Stimulated activated naive CD8-positive, alpha-beta T cell treated with anti-CD3 and anti-CD28 coated beads, Interleukin-15, amount 100 ng/mL, for 72 hours (primary cell): ENCODE results near the gene MGLL.

Experiments
- ATAC-seq: fragments of 150-1000 bp; cut with Tn5 transposase; 2 replicates; pipeline ENCODE4 v1.10.0; 2021; ENCODE audit warnings: mild to moderate bottlenecking, moderate library complexity
- DNase-seq, 2 donors: peaks; one replicate each; pipeline ENCODE4 v3.0.0; 2021 to 2022
- H3K27ac Mint-ChIP-seq, 2 donors: one replicate each; pipeline ENCODE4 v1.8.0; 2022; ENCODE audit warnings: mild to moderate bottlenecking in 2 of 2, mixed read lengths in 2 of 2, moderate library complexity in 2 of 2
- H3K27me3 Mint-ChIP-seq: one replicate; pipeline ENCODE4 v1.8.0; 2022; ENCODE audit warnings: mixed read lengths
- H3K4me1 Mint-ChIP-seq: one replicate; pipeline ENCODE4 v1.8.0; 2022; ENCODE audit warnings: mild to moderate bottlenecking, mixed read lengths
- H3K4me3 Mint-ChIP-seq, 2 donors: one replicate each; pipeline ENCODE4 v1.8.0; 2022; ENCODE audit warnings: mild to moderate bottlenecking in 2 of 2, mixed read lengths in 2 of 2, moderate library complexity in 1 of 2
- H3K9me3 Mint-ChIP-seq, 2 donors: one replicate each; pipeline ENCODE4 v1.8.0; 2022; ENCODE audit warnings: mixed read lengths in 2 of 2

Gene MGLL

DNA sequence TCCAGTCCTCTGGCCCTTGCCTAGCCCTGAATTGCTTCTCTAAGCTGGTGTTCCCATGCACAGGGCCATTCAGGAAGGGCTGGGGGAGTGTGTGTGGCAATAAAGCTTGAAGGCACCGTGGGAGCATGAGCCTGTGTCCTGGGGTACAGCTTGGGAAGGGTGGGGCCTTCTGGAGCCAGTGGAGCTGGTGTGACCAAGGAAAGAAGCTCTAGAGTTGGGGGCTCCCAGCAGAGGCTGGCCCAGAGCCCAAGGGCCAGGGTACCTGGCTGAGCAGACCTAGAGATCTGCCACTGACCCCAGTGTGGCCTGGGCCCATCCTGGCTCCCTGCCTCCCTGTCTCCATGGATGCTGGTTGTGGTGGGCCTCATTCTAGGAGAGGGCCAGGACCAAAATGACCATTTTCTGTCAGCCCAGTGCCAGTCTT lies 141.5 kb downstream of the MGLL start:
- peaks cover 23% of the 10 kb centered on the region for H3K4me1 Mint-ChIP-seq
- no peak overlapping the region for H3K27ac Mint-ChIP-seq
- no peak overlapping the region for H3K4me3 Mint-ChIP-seq
- no peaks in the 10 kb centered on the region for H3K9me3 Mint-ChIP-seq
- H3K27me3 Mint-ChIP-seq: no peaks in the 10 kb centered on the region
- DNase-seq (no peak), ATAC-seq (no peak)

DNA sequence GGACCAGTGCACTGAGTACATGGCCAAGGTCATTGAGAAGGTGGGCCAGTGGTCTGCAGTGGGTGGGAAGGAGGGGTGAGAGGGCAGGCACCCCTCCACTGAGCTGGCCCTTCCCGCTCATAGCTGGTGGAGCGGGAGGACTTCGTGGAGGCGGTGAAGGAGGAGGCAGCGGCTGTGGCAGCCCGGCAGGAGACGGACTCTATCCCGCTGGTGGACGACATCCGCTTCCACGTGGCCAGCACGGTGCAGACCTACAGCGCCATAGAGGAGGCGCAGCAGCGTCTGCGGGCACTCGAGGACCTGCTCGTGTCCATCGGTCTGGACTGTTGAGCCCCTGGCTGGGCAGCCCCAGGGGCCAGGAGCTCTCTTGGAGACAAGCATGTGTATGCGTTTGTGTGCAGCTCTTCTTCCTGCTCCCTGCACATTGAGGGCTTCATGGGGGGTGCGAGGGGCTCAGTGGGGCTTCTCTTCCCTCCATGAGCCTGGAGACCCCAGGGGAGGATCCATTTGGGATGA lies 142.1 kb downstream of the MGLL start:
- H3K9me3 Mint-ChIP-seq: no peaks in the 10 kb centered on the region
- DNase-seq: no peak
- ATAC-seq: peak; percentile 16
- no peaks in the 10 kb centered on the region for H3K27me3 Mint-ChIP-seq
- no peak overlapping the region for H3K4me3 Mint-ChIP-seq
- peaks cover 25% of the 10 kb centered on the region for H3K4me1 Mint-ChIP-seq
- H3K27ac Mint-ChIP-seq: no peak overlapping the region

DNA sequence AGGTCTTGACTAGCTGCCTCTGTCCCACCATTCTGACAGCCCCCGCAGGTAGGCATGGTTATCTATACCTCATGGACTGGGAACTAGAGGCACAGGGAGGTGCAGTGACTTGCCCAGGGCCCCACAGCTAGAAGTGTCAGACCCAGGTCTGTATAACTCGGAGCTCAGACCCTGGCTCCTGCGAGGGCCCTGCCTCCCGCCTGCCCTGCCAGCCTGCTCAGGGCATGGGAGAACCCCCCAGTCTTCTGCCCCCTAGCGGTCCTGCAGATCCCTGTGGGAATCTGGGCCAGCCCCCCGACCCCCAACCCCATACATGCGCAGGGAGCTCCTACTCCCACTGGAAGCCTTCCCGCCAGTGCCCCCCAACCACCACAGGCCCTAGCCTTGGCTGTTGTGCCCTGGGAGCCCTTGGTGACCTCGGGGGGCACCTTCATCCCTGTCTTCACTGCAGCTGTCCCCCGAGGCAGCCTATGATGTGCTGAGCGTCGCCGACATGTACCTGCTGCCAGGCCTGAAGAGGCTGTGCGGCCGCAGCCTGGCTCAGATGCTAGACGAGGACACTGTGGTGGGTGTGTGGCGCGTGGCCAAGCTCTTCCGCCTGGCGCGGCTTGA lies 142.7 kb downstream of the MGLL start:
- Mint-ChIP-seq H3K27me3 (no peaks in the 10 kb centered on the region), H3K9me3 (no peaks in the 10 kb centered on the region), H3K4me1 (peaks cover 30% of the 10 kb centered on the region), H3K27ac (no peak overlapping the region), H3K4me3 (no peak overlapping the region)
- ATAC-seq (peak; percentile 8), DNase-seq (peak in 1 of 2 donors; percentile 7)

DNA sequence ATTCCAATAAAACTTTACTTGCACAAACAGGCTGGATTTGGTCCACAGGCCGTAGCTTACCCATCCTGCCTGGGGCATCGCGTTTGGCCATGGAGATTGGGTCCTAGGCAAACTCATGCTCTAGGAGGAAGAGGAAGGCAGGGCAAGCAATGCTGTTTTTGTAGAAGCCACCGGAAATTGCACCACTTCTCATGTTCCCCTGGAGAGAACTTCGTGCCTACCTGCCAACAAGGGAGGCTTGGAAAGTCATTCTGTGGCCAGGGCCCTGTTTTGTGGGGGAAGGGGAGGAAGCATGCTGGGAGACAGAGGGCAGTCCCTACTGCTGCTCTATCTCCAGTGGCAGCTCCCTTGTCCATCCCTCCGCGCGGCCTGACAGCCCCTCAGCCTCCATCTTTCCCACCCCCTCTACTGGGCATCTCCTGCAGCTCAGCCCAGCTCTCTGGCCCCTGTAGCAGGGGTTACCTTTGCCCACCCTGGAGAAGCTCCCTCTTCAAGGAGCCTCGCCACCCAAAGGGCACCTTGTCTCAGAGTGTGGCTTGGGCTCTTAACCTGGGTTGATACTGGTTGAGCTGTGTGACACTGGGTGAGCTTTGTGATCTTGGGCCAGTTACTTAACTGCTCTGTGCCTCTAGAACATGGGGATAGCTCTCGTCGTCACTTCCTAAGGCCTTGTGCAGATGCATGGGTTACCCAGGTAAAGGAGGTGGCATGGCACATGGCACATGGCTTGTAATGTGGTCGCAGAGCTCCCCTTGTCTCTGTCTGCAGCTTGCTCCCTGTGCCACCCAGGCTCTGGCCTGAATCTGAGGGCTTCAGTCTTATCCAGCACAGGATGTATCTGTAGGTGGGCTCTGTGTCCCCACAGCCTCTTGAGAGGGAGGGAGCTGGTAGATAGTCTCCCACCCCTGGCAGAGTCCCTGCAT lies 143.4 kb downstream of the MGLL start:
- ATAC-seq: no peak
- DNase-seq: no peak
- Mint-ChIP-seq H3K4me1 (peaks cover 38% of the 10 kb centered on the region), H3K27me3 (no peaks in the 10 kb centered on the region), H3K4me3 (no peak overlapping the region), H3K27ac (peak overlapping the region in 1 of 2 donors; percentile 78), H3K9me3 (no peaks in the 10 kb centered on the region)

DNA sequence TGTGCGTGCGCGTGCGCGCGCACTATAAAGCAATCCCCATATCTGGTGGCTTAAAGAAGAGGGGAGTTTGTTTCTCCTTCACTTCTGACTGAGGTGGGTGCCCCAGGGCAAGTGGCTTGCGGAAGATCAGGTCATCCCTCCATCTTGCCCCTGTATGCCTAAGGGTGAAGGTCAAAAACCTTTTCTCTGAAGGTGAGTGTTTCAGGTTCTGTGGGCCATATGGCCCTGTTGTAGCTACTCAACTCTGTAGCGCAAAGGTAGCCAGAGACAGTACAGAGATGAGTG lies 144.1 kb downstream of the MGLL start:
- DNase-seq (no peak), ATAC-seq (no peak)
- no peaks in the 10 kb centered on the region for H3K9me3 Mint-ChIP-seq
- H3K4me1 Mint-ChIP-seq: peaks cover 44% of the 10 kb centered on the region
- H3K27me3 Mint-ChIP-seq: no peaks in the 10 kb centered on the region
- no peak overlapping the region for H3K4me3 Mint-ChIP-seq
- no peak overlapping the region for H3K27ac Mint-ChIP-seq

DNA sequence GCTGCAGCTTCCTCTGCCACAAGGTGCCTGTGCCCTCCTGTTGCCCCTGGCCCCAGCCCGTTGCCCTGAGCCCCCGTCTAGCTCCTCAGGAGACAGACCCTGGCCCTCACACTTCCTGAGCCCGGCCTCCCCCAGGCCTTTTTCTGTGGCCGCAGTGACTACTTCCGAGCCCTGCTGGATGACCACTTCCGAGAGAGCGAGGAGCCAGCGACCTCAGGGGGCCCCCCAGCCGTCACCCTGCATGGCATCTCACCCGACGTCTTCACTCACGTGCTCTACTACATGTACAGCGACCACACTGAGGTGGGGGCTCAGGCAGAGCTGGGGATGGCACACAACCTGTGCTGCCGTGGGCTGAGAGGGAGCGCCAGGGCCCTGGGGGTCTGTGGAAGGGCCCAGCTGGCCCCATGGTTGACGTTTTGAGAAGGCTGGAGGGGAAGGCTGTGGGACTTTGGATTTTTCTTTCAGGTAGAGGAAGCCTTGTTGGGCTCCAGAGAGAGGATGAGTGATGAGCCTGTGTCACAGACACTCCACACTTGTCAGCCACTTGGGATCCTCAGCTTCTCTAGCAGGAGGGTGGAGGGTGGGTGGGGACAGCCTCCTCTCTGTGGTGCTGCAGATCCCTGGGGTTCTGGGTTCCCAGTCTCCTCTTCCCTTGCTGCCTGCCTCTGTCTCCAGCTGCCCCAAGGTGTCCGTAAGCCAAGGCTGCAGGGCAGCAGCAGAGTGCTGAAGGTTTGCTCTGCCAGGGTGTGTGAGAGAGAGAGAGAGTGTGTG lies 144.6 kb downstream of the MGLL start:
- no peak overlapping the region for H3K4me3 Mint-ChIP-seq
- H3K4me1 Mint-ChIP-seq: peaks cover 44% of the 10 kb centered on the region
- no peak for ATAC-seq
- no peaks in the 10 kb centered on the region for H3K27me3 Mint-ChIP-seq
- DNase-seq: peak in 1 of 2 donors; percentile 7
- no peak overlapping the region for H3K27ac Mint-ChIP-seq
- H3K9me3 Mint-ChIP-seq: no peaks in the 10 kb centered on the region

DNA sequence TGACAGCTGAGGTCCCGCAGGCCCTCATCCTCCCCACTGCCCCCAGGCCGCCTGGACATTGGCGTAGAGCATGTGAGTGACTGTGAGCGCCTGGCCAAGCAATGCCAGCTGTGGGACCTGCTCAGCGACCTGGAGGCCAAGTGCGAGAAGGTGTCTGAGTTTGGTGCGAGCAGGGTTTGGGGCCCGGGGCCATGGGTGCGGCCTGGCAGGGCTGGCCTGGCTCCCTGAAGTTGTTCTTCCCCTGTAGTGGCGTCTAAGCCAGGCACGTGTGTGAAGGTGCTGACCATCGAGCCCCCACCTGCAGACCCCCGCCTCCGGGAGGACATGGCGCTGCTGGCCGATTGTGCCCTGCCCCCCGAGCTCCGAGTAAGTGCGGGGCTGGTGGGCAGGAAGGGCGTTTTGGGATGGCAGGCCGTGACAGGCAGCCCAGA lies 145.4 kb downstream of the MGLL start:
- H3K4me1 Mint-ChIP-seq: peaks cover 45% of the 10 kb centered on the region
- DNase-seq (peak in 1 of 2 donors; percentile 7), ATAC-seq (no peak)
- no peak overlapping the region for H3K4me3 Mint-ChIP-seq
- H3K27me3 Mint-ChIP-seq: no peaks in the 10 kb centered on the region
- H3K27ac Mint-ChIP-seq: no peak overlapping the region
- no peaks in the 10 kb centered on the region for H3K9me3 Mint-ChIP-seq

DNA sequence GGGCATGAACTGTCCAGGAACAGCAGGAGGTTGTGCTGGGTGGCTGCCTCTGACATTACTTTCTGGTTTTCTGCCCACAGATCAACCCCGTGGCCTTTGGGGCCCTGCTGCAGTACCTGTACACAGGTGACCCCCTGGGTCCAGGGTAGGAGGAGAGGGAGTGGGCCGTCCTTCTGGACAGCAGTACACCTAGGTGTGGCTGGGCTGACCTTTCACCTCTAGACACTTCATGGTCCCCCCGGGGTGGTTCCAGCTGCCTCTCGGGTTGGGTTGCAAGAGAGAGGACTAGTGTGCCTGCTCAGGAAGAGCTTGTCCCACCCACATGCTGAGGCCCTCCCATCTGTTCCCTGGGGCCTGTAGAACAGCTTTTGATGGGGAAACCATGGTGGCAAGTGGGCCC lies 145.9 kb downstream of the MGLL start:
- no peak overlapping the region for H3K27ac Mint-ChIP-seq
- no peak for ATAC-seq
- H3K27me3 Mint-ChIP-seq: no peaks in the 10 kb centered on the region
- H3K4me1 Mint-ChIP-seq: peaks cover 46% of the 10 kb centered on the region
- DNase-seq: no peak
- no peaks in the 10 kb centered on the region for H3K9me3 Mint-ChIP-seq
- H3K4me3 Mint-ChIP-seq: no peak overlapping the region

DNA sequence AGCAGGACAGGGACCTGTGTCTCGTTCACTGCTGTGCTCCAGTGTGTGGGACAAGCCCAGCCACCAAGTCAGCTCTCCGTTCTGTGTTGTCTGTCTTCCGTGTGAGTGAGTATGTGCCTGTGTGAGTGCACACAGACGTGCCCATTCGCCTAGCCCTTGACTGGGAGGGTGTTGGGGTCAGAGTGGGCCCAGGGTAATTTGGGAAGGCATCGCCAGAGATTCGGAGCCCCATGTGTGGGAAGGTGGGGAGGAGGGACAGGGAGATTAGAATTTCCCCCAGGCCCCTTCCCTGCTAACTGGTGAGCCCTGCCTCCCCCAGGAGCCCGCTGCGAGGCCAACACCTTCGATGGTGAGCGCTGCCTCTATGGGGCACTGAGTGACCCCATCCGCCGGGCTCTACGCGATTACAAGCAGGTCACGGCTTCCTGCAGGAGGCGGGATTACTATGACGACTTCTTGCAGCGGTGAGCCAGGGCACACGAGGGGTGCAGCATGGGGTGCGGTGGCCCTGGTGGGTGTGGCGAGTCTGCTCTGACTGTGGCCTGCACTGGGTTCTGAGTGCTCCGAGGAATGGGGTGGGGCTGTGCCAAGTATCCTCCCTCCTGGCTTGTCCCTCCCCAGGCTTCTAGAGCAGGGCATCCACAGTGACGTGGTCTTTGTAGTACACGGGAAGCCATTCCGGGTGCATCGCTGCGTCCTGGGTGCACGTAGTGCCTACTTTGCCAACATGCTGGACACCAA lies 146.5 kb downstream of the MGLL start:
- DNase-seq (peak in 1 of 2 donors; percentile 6), ATAC-seq (no peak)
- peak overlapping the region in 1 of 2 donors; percentile 2 for H3K27ac Mint-ChIP-seq
- H3K4me1 Mint-ChIP-seq: peaks cover 49% of the 10 kb centered on the region
- H3K27me3 Mint-ChIP-seq: no peaks in the 10 kb centered on the region
- H3K9me3 Mint-ChIP-seq: no peaks in the 10 kb centered on the region
- H3K4me3 Mint-ChIP-seq: no peak overlapping the region

DNA sequence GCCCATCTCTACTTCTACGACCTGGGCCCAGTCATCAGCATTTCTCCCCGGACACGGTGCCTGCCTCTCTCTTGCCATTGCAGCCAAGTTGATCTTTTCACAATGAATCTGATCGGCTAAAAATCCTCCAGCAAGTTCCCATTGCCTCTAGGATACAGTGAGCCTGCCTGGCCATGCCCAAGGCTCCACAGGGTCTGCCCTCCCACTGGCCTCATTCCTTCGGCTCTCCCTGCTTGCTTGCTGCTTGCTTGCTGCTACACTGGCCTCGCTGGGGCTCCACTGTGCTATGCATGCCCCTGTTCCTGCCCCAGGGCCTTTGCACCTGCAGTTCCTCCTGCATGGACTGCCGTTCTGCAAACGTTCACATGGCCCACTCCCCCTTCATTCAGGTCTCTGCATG lies 147.5 kb downstream of the MGLL start:
- Mint-ChIP-seq H3K27me3 (no peaks in the 10 kb centered on the region), H3K4me1 (peaks cover 51% of the 10 kb centered on the region), H3K27ac (peak overlapping the region; percentile 13 to 53), H3K9me3 (no peaks in the 10 kb centered on the region), H3K4me3 (peak overlapping the region in 1 of 2 donors; percentile 24)
- ATAC-seq (no peak), DNase-seq (peak in 1 of 2 donors; percentile 4)

DNA sequence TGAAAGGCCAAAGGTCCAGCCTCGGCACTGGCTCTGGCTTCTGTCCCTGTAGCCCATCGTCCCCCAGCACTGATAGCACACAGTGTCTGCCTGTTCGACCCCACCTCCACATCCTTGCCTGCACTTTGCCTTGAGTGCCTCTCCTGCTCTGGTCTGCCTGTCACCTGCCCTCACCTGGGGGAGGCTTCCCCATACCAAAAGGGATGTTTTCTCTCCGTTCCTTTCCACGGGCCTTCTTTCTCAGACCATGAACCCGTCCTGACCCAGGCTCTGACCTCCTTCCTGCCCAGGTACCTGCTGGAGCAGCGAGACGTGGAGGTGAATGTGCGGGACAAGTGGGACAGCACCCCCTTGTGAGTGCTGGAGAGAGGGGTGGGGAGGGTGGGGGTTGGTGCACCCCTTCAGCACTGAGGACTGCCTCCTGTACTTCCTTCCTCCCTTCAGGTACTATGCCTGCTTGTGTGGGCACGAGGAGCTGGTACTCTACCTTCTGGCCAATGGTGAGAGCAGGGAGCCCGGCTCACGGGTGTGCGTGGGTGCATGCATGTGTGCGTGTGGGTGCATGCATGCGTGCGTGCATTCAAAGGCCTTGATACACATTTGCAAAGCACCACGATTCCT lies 148.1 kb downstream of the MGLL start:
- no peaks in the 10 kb centered on the region for H3K9me3 Mint-ChIP-seq
- peak overlapping the region; percentile 13 to 66 for H3K27ac Mint-ChIP-seq
- DNase-seq: peak in 1 of 2 donors; percentile 9
- H3K27me3 Mint-ChIP-seq: no peaks in the 10 kb centered on the region
- peak overlapping the region; percentile 91 to 92 for H3K4me3 Mint-ChIP-seq
- ATAC-seq: no peak
- peaks cover 51% of the 10 kb centered on the region for H3K4me1 Mint-ChIP-seq

DNA sequence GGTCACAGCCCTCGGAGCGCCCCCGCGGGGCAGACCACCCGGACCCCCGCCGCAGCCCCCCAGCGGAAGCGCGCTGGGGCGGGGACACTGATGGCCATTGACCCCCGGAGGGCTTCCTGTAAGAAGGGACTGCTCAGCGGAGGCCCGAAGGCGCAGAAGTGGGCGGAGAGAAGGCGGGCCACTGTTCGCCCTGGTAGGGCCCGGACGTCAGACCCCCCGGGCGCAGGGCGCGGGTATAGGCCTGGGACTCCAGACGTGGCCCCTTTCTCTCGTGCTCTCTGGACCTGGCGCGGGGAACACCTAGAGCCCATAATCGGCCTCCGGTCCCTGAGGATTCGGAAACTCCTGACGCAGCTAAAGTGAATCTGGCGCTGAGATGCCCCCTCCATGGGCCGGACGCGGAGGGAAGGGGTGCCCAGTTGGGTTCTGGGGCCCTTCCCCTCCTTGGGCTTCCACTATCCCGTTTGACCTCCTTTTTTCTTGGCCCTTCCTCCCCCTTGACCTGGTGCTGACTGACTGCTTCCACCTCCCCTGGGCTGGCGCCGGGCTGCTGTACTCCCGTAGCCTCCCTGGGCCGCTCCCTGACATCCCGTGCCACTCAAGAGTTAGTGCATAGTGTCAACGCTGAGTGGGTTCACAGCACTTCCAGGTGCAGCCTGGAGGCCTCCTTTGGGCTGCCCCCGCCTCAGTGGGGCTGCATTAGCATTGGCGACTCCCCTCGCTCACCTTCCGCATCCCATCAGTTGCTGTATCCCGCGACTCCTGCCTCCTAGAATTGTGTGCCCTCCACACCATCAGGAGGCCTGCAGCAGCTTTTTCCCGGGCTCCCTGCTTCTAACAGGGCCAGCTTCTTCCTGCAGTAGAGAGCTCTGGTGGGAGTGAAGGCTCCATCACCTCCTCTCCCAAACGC lies 148.9 kb downstream of the MGLL start:
- ATAC-seq (peak; percentile 72), DNase-seq (peak; percentile 62 to 67)
- Mint-ChIP-seq H3K9me3 (no peaks in the 10 kb centered on the region), H3K27ac (peak overlapping the region; percentile 66 to 89), H3K4me1 (peaks cover 47% of the 10 kb centered on the region), H3K4me3 (peak overlapping the region; percentile 91 to 92), H3K27me3 (no peaks in the 10 kb centered on the region)

DNA sequence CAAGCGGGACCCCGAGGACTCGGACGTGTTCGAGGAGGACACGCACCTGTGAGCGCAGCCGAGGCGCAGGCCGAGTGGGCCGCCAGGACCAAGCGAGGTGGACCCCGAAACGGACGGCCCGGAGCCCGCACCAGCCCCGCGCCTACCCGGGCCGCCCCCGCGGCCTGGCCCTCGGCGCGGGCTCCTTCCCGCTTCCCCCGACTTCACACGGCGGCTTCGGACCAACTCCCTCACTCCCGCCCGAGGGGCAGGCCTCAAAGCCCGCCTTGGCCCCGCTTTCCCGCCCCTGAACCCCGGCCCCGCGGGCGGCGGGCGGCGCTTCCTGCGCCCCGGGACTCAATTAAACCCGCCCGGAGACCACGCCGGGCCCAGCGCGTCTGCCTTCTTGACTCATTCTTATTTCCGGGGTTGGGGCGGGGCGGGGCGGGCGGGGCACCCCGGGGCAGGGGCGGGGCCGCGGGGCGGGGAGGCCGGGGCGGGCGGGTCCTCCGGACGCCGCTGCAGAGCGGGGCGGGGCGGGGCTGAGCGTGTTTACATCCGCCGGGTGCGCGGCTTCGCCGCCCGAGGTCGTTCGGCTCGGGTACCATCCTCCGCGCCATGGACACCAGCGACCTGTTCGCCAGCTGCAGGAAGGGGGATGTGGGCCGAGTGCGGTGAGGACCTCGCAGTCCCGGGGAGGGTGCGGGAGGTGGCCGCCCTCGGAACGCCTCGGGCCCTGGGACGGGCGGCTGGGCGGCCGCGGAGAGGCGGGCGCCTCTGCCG lies 149.7 kb downstream of the MGLL start, which contains the start of gene ABTB1:
TSS of gene ABTB1 (plus strand) at position 524 of the 762 bp plus-strand sequence. CDS start at position 598, 74 bp downstream.
- peak within 1 kb of the TSS; percentile 98 for H3K27ac Mint-ChIP-seq
- DNase-seq (peak; percentile 86 to 87), ATAC-seq (peak; percentile 85)
- no peaks in the 10 kb centered on the region for H3K9me3 Mint-ChIP-seq
- H3K27me3 Mint-ChIP-seq: no peaks in the 10 kb centered on the region
- H3K4me1 Mint-ChIP-seq: peaks cover 43% of the 10 kb centered on the region
- peak within 1 kb of the TSS; percentile 92 to 97 for H3K4me3 Mint-ChIP-seq
